ENCODE measurements around the gene PALB2. TPM values are rescaled to one million over a fixed set of nuclear protein-coding genes. Genes with fewer than 3 reads are reported as not detected.
"Not testable (repeated sequence)": the region's sequence is repeated elsewhere in the genome, so short reads cannot be mapped to it uniquely, and the experiment has no call there.

PALB2 gene
- polyA plus RNA-seq, 4 donors: 17.5 to 22.3 (median 20.4) TPM

DNA sequence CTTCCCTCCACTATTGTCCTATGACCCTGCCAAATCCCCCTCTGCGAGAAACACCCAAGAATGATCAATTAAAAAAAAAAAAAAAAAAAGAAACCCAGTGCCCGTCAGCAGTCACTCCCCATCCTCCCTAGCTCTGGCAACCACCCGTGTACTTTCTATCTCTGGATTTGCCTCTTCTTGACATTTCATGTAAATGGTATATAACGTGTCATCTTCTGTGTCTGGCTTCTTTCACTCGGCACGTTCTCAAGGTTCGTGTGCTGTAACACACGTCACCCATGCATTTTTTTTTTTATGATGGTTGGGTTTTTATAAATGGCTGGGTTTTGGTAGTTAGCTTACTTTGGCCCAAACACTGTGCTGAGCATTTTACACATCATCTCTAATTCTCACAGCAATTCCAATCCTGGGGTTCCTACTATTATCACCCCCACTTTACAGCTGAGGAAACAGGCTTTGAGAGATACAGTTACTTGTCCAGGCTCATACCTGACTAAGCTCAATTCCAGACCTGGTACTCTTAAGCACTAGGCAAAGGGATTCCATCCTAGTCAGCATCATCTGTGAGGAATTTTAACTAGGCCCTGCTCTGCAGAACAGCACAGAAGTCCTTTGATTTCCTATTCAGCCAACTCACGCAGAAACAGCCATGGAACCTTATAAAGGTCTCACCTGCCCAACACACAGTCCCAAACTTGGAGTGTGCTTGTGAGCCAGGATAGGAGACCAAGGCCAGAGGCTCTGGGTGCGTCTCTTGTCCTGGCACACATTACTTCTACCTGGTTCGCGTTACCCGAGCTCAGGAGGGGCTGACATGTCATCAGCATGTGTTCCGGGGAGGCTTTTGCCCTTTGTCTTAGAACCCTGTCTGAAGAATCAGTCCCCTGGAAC lies 56.7 kb downstream of the PALB2 start:
- no peak for DNase-seq (ENCODE audit: low read depth in 4 of 4, low spot score in 2 of 4)

DNA sequence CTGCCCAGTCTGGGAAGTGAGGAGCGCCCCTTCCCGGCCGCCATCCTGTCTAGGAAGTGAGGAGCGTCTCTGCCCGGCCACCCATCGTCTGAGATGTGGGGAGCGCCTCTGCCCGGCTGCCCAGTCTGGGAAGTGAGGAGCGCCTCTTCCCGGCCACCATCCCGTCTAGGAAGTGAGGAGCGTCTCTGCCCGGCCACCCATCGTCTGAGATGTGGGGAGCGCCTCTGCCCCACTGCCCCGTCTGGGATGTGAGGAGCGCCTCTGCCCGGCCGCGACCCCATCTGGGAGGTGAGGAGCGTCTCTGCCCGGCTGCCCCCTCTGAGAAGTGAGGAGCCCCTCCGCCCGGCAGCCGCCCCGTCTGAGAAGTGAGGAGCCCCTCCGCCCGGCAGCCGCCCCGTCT lies 57.8 kb downstream of the PALB2 start:
- not testable (repeated sequence) for DNase-seq (ENCODE audit: low read depth in 4 of 4, low spot score in 2 of 4)

- DNase-seq (ENCODE audit: low read depth in 4 of 4, low spot score in 2 of 4): no peak
Measured at GRCh38 chr16:23581764-23582163, 59.3 kb downstream of the PALB2 start.

DNA sequence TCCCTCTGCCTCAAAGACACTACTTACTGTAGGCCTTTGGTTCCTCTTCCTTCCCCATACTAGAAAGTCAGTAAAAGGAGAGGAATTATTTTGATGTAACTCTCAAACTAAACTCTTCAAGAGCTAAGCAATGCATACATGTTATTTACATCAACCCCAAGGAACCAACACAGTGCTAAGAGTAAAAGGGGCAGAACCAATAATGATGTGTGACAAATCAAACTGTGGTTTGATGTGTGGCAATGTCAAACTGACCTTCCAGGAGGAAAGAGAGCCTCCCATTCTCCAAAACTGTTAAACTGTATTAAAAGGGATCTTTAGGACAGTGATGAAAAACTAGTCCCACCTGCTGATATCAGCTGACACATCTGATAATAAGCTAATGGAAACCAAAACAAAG lies 60.7 kb downstream of the PALB2 start:
- DNase-seq (ENCODE audit: low read depth in 4 of 4, low spot score in 2 of 4): no peak

GRCh38 chr16:23579371-23579770 lies 61.7 kb downstream of the PALB2 start:
- no peak for DNase-seq (ENCODE audit: low read depth in 4 of 4, low spot score in 2 of 4)

DNA sequence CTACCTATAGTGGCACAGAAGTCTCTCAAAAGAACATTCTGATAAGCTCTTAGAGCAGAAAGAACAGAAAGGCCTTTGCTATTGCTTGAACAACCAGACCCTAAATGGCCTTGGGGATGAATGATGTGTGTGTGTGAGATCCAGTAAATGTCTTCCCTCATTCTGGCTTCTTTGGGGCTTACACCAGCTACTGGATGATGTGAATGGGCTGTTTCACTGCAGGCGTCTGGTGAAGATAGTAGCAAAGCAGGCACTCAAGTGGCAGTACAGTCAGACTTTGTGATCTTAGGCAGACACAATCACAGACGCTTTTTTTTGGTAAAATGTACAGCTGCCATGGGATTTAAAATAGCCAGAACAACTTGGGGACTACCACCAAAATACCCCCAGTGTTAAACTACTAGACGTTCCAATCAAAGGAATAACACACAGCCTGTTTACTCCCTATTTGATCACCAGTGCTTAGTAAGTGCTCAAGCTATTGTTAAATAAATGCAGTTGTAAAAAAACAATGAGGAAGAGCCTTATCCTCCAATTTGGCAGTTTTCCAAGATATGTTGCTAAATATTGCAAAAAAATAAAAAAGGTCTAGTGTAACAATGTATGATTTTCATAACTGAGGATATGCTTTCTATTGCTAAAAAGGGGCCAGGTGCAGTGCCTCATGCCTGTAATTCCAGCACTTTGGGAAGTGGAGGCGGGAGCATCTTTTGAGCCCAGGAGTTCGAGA lies 62.8 kb downstream of the PALB2 start:
- DNase-seq (ENCODE audit: low read depth in 4 of 4, low spot score in 2 of 4): no peak

GRCh38 chr16:23577493-23577892 lies 63.6 kb downstream of the PALB2 start:
- no peak for DNase-seq (ENCODE audit: low read depth in 4 of 4, low spot score in 2 of 4)

GRCh38 chr16:23575834-23576233 lies 65.3 kb downstream of the PALB2 start:
- no peak for DNase-seq (ENCODE audit: low read depth in 4 of 4, low spot score in 2 of 4)

- DNase-seq (ENCODE audit: low read depth in 4 of 4, low spot score in 2 of 4): no peak
Measured at GRCh38 chr16:23573817-23574216, 67.3 kb downstream of the PALB2 start.

DNA sequence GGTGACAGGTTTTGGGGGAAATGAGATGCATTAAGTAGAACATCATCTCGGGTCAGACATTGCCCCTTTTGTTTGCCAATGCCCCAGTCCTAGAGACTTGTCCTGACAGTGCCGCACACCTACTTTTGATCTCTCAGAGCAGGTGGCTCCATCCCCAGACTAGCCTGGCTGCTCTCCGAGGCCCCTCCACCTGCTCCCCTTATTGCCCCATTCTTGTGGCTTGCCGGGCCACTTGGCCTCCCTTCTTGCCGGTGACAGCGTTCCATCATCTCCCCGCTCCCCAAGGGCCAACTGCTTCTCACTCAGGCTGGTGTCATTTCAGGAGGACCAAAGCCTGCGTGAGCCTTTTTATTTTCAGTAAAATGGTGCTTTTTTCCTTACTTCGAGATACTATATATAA lies 68.7 kb downstream of the PALB2 start:
- DNase-seq (ENCODE audit: low read depth in 4 of 4, low spot score in 2 of 4): no peak

- DNase-seq (ENCODE audit: low read depth in 4 of 4, low spot score in 2 of 4): no peak
Measured at GRCh38 chr16:23571895-23572294, 69.2 kb downstream of the PALB2 start.

GRCh38 chr16:23570992-23571632 lies 70.0 kb downstream of the PALB2 start:
- DNase-seq (ENCODE audit: low read depth in 4 of 4, low spot score in 2 of 4): no peak

GRCh38 chr16:23567602-23568001 lies 73.5 kb downstream of the PALB2 start:
- no peak for DNase-seq (ENCODE audit: low read depth in 4 of 4, low spot score in 2 of 4)

DNA sequence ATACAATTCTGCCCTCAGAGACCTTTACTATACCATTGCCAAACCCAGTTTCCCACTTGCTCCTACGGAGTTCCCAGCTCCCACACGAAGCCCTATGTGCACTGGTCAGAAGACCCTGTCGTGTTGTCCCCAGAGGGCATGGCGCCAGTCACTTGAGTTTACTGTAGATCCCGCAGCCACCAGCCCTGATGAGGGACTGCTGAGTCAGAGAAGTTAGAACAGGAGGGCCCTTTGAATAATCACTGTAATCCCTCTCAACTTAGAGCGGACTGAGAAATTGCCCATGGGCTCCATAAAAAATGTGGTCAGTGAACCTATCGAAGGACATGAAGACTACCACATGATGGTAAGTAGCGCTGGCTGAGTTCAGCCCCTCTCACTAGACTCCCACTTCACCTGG lies 74.4 kb downstream of the PALB2 start:
- no peak for DNase-seq (ENCODE audit: low read depth in 4 of 4, low spot score in 2 of 4)

GRCh38 chr16:23564575-23565363 lies 76.3 kb downstream of the PALB2 start:
- no peak for DNase-seq (ENCODE audit: low read depth in 4 of 4, low spot score in 2 of 4)

GRCh38 chr16:23563186-23563585 lies 77.9 kb downstream of the PALB2 start:
- no peak for DNase-seq (ENCODE audit: low read depth in 4 of 4, low spot score in 2 of 4)

DNA sequence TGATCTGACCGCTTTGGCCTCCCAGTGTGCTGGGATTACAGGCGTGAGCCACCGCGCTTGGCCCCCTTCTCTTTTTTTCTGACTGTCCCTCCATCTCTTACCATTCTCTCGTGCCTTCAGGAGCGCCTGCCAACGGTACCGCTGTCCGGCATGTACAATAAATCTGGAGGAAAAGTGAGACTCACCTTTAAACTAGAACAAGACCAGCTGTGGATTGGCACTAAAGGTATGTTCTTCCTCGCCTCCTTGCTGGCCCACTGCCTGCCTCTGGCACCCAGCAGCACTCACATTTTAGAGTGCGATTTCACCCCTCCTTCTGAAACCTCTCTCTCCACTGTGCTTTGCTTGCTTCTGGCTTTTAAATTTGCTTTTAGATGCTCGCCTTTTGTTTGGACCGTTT lies 78.6 kb downstream of the PALB2 start:
- no peak for DNase-seq (ENCODE audit: low read depth in 4 of 4, low spot score in 2 of 4)

- DNase-seq (ENCODE audit: low read depth in 4 of 4, low spot score in 2 of 4): no peak
Measured at GRCh38 chr16:23561586-23561985, 79.5 kb downstream of the PALB2 start.

DNA sequence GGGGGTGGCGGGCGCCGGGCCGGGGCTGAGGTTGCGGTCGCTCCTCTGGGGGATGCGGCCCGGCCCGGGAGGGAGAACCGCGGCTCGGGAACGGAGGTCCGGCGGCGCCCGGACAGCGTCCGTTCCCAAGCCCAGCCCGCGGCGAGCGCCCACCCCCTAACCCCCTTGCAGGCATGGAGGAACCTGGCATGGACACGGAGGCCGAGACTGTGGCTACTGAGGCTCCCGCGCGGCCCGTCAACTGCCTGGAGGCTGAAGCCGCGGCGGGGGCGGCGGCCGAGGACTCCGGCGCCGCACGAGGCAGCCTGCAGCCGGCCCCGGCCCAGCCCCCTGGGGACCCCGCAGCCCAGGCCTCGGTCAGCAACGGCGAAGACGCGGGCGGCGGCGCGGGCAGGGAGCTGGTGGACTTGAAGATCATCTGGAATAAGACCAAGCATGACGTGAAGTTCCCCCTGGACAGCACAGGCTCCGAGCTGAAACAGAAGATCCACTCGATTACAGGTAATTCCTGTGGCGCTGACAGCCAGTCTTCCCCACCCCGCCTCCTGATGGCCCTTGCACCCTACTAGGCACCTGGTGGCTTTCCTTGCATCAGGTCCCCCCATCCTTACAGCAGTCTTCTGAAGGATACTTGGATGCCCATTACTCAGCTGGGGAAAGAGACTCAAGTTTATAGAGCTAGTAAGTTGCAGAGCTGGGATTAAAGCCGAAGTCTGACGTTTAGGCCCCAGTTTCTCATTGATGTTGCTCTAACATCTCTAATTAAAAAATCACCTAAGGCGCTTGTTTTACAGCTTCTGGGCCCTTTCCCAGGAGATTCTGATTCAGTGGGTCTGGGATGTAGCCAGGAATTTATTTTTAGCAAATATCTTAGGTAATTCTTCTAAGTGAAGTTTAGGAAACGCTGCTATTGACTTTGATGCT lies 83.1 kb downstream of the PALB2 start:
- peak in 1 of 4 donors; percentile 0 for DNase-seq (ENCODE audit: low read depth in 4 of 4, low spot score in 2 of 4)
